AG09319 (cell line): ENCODE results near the gene ZNF57.
A peak's percentile ranks its signal among the peaks of the same experiment; 100 is the strongest.
"Not testable (repeated sequence)": the region's sequence is repeated elsewhere in the genome, so short reads cannot be mapped to it uniquely, and the experiment has no call there.

ENCODE experiments used
- DNase-seq: peaks from one replicate; pipeline ENCODE4 v3.0.0-alpha.2; 2010; ENCODE audit warnings: low read depth; ENCODE audit errors: extremely low read depth
- TF ChIP-seq, protein P1 (sequence below): IDR thresholded peaks from 2 replicates; pipeline ENCODE4 v1.5.1; 2011; ENCODE audit warnings: low read depth, mild to moderate bottlenecking, inconsistent platforms, low read length, moderate library complexity

The ZNF57 gene

DNA sequence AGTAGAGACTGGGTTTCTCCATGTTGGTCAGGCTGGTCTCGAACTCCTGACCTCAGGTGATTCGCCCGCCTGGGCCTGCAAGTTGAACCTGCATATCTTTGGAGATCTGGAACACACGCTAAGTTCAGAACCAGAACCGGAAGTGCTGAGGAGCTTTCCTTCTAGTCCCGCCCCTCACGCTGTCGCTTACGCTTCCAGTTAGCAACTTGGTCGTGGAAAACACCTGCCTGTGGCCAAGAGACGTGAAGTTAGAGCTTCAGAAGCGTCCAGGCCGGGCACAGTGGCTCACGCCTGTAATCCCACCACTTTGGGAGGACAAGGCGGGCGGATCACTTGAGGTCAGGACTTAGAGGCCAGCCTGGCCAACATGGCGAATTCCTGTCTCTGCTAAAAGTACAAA lies 15.0 kb upstream of the ZNF57 start:
- DNase-seq, result no peak
- TF ChIP-seq, protein P1, sequence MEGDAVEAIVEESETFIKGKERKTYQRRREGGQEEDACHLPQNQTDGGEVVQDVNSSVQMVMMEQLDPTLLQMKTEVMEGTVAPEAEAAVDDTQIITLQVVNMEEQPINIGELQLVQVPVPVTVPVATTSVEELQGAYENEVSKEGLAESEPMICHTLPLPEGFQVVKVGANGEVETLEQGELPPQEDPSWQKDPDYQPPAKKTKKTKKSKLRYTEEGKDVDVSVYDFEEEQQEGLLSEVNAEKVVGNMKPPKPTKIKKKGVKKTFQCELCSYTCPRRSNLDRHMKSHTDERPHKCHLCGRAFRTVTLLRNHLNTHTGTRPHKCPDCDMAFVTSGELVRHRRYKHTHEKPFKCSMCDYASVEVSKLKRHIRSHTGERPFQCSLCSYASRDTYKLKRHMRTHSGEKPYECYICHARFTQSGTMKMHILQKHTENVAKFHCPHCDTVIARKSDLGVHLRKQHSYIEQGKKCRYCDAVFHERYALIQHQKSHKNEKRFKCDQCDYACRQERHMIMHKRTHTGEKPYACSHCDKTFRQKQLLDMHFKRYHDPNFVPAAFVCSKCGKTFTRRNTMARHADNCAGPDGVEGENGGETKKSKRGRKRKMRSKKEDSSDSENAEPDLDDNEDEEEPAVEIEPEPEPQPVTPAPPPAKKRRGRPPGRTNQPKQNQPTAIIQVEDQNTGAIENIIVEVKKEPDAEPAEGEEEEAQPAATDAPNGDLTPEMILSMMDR, result no peak

DNA sequence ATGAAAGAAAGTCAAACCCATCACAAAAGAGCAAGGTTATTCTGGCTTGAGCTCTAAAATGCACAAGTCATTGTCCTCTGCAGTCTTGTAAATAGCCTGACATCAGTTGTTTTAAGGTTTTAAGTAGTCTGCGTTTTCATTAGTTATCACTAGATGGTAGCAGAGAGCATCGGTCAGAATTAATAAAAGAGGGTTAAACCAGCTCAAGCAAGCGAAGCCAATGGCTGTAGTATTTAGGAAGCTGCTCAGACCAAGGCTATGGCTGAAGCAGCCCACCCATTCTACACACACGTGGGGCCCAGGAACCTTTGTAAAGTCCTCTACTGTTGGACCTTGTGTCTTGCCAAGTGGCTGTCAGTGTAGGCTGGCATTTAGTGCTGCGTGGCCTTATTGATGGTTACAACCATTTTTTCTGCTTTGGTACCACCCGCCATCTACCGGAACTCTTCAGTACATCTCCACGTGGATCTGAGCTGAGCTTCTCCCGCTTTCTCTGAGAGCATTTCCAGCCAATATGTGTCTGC lies 13.3 kb upstream of the ZNF57 start:
- TF ChIP-seq, protein P1, result peak; percentile 67
- DNase-seq, result peak; percentile 24

DNA sequence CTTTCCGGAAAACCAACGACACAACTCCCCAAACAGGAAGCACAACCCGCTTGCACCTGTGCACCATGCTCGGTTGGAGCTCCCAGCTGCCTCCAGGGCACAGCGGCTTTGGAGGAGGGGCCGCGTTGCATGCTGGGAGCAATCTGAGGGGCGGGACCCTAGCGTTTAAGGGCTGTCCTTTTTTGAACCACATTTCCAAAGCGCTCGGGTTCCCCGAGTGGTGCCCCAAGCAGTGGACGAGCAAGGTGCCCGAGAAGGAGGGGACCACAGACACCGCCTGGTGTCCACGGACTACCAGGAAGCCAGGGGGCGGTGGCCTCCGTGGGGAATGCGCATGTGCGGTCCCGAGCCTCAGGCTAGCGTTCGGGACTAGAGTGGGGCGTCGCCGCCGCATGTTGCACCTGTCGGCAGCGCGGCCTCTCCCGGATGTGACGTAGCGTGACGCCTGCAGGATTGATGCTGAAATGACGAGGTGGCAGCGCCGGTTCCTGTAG lies 11.9 kb upstream of the ZNF57 start:
- DNase-seq, result no peak
- TF ChIP-seq, protein P1, result no peak

DNA sequence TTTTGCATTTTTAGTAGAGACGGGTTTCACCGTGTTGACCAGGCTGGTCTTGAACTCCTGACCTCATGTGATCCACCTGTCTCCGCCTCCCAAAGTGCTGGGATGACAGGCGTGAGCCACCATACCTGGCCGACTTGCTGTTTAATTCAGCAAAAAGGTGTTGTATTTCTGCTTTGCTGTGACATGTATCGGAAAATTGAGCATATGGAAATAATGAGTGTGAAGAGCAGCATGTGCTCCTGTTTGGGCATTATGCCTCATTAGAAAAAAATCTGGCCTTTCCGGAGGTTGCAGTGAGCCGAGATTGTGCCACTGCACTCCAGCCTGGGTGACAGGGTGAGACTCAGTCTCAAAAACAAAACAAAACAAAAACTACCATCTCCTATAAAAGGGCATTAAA lies 10.2 kb upstream of the ZNF57 start:
- DNase-seq, result not testable (repeated sequence)

DNA sequence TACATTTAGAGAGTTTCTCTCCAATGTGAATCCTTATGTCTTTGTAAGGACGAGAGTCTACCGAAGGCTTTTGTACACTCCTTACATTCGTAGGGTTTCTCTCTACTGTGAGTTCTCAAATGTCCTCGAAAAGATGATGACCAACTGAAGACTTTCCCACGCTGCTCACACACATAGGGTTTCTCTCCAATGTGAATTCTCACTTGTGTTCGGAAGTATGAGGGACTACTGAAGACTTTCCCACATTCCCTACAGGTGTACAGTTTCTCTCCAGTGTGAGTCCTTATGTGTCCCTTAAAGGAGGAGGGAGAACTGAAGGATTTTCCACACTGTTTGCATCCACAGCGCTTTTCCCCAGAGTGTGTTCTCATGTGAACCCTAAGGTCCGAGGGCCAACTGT lies 4.0 kb upstream of the ZNF57 start:
- TF ChIP-seq, protein P1, result no peak
- no peak for DNase-seq

DNA sequence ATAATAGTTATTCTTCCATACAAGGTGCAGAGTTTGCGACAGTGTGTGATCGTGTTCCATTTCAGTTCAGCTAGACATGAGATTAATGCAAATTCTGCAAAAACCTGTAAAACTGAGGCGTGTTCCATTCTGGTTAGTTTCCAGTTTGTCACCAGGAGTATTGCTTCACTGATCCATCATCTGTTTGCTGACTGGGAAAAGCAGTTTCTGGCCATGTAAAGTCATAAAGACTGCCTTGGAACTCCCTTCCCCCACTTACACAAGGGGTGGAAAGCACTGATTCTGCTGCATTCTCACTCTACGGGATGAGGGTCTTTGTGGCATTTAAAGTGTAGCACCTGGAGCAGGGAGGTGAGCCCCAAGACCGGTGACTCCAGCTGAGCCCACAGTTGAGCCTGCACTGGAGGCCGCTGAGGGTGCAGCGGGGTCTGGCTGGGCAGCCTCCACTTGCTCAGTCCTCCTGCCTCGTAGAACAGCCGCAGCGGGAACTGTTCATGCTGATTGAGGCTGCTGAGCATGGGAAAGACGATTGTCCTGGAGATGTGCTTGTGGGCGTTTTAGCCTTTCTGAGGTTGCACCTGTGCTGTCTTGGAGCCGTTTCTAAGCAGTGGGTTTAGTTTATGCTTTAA lies 2.0 kb downstream of the ZNF57 start:
- TF ChIP-seq, protein P1, result no peak
- DNase-seq, result no peak

DNA sequence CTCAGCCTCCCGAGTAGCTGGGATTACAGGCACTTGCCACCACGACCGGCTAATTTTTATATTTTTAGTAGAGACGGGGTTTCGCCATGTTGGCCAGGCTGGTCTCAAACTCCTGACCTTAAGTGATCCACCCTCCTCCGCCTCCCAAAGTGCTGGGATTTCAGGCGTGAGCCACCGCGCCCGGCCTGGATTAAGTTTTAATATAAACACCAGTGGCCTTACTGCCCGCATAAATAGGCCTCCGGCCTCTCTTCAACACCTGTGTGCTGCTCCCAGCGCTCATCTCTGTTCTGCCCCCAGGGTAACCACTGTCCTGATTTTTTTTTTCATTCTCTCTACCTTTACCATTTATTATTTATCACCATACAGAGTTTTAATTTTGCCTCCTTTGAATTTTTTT lies 2.6 kb downstream of the ZNF57 start:
- DNase-seq, result not testable (repeated sequence)

DNA sequence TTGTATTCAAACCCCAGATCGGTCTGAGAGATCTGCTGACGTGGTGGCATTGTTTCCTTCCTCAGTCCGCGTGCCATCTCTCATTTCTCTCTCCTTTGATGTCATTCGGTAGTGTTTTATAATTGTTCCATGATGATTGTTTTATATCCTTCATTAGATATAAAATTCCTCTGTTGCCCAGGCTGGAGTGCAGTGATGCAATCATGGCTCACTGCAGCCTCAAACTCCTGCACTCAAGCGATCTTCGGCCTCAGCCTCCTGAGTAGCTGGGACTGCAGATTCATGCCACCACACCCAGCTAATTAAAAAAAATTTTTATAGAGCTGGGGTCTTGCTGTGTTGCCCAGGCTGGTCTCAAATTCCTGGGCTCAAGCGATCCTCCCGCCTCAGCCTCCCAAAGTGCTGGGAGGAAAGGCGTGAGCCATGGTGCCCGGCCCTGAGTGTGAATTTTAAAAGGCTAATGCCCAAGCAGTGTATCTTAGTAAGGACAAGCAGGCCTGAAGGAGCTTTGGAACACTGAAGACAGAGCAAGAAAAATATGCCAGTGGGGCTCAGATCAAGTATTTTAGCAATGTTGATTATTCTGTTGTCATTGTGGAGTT lies 5.3 kb downstream of the ZNF57 start:
- DNase-seq, result no peak
- TF ChIP-seq, protein P1, result no peak
